ENCODE measurements around the gene SFXN1.
"Not testable (repeated sequence)": the region's sequence is repeated elsewhere in the genome, so short reads cannot be mapped to it uniquely, and the experiment has no call there.

SFXN1 gene

DNA sequence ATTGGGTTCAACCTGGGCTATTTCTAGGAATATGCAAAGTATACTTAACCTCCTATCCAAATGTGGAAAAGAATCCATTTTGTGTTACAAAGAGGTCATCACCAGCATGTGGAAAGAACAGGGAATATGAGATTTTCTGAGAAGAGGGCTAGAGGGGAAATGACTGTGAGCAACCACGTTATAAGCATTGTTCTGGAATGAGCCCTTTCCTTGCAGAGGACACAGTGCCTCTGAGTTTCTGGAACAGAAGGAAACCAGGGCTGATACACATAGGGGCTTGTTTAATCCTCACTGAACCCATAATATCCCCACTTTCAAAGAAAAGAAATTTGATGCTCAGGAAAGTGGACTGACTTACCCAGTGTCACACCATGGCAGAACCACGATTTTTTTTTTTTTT lies 53.0 kb downstream of the SFXN1 start:
- H3K36me3 ChIP-seq (ENCODE audit: control insufficient read depth, insufficient read depth, low read length), result peaks cover 5% of the 10 kb centered on the region
- no peak overlapping the region for H3K9ac ChIP-seq (ENCODE audit: low read depth, low read length)
- no peaks in the 10 kb centered on the region for H3K9me3 ChIP-seq (ENCODE audit: control insufficient read depth, insufficient read depth, low read length)
- H3K4me3 ChIP-seq (ENCODE audit: low read depth, low read length), result no peak overlapping the region
- H3K4me1 ChIP-seq (ENCODE audit: control insufficient read depth, insufficient read depth, low read length), result peaks cover 11% of the 10 kb centered on the region
- peaks cover 2% of the 10 kb centered on the region for H3K27me3 ChIP-seq (ENCODE audit: control insufficient read depth, insufficient read depth, low read length)

DNA sequence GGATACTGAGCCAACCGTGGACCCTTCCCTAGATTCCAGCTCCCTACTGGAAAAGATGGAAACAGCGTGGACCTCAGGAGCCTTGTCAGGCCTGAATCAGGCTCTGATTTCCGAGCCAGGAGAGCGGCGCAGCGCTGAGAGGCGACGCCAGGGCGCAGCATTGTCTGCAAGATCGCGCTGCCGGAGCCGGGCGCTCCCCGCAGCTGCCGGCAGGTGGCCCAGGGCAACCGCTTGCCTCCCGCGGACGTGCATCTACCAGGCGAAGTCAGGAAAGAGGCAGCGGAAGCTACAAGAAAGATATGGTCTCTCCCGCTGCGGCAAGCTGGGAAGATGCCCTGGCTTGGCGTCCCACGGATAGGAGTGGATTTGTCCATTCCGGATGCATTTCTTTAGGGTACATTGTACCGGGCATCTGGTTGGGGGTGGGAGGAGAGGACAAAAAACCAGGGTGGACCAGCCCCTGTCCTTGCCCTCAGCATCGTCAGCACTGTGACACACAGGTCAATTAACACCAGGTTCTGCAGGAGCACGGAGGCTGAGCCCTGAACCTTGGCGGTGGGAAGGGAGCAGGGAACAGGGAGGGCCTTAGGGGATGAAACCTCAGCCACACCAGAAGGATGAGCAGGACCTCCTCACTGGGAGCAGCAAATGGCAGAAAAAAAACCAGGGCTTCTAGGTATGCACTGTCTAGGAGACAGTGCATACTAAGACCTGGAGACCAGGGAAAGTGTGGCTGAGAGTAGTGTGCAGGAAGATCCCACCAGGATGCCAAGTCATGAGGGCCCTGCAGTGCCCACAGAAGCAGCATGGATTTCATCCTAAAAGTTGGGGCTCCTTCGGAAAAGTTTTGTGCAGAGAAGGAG lies 55.9 kb downstream of the SFXN1 start:
- peak overlapping the region; percentile 9 for H3K4me3 ChIP-seq (ENCODE audit: low read depth, low read length)

DNA sequence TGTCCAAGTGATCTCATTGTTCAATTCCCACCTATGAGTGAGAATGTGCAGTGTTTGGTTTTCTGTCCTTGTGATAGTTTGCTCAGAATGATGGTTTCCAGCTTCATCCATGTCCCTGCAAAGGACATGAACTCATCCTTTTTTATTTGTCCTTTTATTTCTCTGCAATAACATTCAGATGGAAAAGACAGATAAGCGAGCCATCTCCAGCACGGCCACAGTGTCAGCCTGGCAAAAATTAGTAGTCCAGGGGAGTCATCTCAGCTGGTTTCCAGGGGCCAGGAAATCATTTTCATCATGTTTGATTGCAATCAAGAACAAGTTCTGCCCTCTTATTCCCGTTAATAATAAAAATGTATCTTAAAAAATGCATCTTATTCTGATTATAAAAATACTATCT lies 57.0 kb downstream of the SFXN1 start:
- H3K27me3 ChIP-seq (ENCODE audit: control insufficient read depth, insufficient read depth, low read length); H3K9ac ChIP-seq (ENCODE audit: low read depth, low read length); H3K36me3 ChIP-seq (ENCODE audit: control insufficient read depth, insufficient read depth, low read length); H3K9me3 ChIP-seq (ENCODE audit: control insufficient read depth, insufficient read depth, low read length); H3K4me3 ChIP-seq (ENCODE audit: low read depth, low read length): not testable (repeated sequence)
- H3K4me1 ChIP-seq (ENCODE audit: control insufficient read depth, insufficient read depth, low read length), result peaks cover 11% of the 10 kb centered on the region

More for the DNA sequence above, 55.9 kb downstream of the SFXN1 start:
- Histone ChIP-seq H3K4me1 (ENCODE audit: control insufficient read depth, insufficient read depth, low read length) (peaks cover 11% of the 10 kb centered on the region), H3K9ac (ENCODE audit: low read depth, low read length) (no peak overlapping the region), H3K36me3 (ENCODE audit: control insufficient read depth, insufficient read depth, low read length) (no peaks in the 10 kb centered on the region), H3K9me3 (ENCODE audit: control insufficient read depth, insufficient read depth, low read length) (no peaks in the 10 kb centered on the region), H3K27me3 (ENCODE audit: control insufficient read depth, insufficient read depth, low read length) (peaks cover 2% of the 10 kb centered on the region)

DNA sequence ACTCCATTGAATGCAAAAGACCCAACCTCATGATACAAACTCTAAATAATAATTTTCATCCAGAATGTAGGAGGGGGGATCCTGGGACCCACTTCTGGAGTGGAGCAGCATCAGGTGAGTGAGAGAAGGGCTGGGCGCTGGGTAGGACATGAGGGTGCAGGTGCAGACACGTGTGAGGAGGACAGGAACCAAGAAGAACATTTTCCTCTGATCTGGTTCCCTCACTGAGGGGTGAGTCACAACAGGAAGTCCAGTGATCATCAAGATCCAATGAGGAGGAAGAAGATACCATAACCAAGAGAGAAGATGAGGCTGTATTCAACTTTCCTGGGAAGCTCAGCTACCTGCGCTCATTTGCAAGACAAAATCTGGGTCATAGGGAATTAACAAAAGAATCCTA lies 57.4 kb downstream of the SFXN1 start:
- Histone ChIP-seq H3K4me3 (ENCODE audit: low read depth, low read length) (no peak overlapping the region), H3K9ac (ENCODE audit: low read depth, low read length) (no peak overlapping the region), H3K9me3 (ENCODE audit: control insufficient read depth, insufficient read depth, low read length) (no peaks in the 10 kb centered on the region), H3K4me1 (ENCODE audit: control insufficient read depth, insufficient read depth, low read length) (peaks cover 11% of the 10 kb centered on the region), H3K36me3 (ENCODE audit: control insufficient read depth, insufficient read depth, low read length) (no peaks in the 10 kb centered on the region), H3K27me3 (ENCODE audit: control insufficient read depth, insufficient read depth, low read length) (peaks cover 2% of the 10 kb centered on the region)

DNA sequence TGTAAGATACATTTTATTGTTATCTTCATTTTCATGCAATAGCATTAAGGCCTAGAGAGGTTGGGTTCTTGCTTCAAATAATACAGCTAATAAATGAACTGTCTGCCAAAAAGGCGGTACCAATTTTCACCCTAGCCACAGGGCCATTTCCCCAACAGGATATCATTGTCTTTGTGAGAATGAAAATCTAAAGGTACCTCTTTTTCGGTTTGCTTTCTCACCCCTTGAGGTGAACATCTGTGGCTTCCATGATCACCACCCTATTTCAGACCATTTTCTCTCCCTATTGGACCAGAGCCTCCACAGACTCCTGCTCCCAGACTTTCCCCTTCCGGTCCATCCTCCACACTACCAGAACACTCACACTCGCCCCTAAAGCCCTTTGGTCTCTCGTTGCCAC lies 60.2 kb downstream of the SFXN1 start:
- no peaks in the 10 kb centered on the region for H3K36me3 ChIP-seq (ENCODE audit: control insufficient read depth, insufficient read depth, low read length)
- peaks cover 11% of the 10 kb centered on the region for H3K4me1 ChIP-seq (ENCODE audit: control insufficient read depth, insufficient read depth, low read length)
- no peak overlapping the region for H3K9ac ChIP-seq (ENCODE audit: low read depth, low read length)
- H3K27me3 ChIP-seq (ENCODE audit: control insufficient read depth, insufficient read depth, low read length), result peaks cover 2% of the 10 kb centered on the region
- H3K4me3 ChIP-seq (ENCODE audit: low read depth, low read length), result no peak overlapping the region
- H3K9me3 ChIP-seq (ENCODE audit: control insufficient read depth, insufficient read depth, low read length), result no peaks in the 10 kb centered on the region

DNA sequence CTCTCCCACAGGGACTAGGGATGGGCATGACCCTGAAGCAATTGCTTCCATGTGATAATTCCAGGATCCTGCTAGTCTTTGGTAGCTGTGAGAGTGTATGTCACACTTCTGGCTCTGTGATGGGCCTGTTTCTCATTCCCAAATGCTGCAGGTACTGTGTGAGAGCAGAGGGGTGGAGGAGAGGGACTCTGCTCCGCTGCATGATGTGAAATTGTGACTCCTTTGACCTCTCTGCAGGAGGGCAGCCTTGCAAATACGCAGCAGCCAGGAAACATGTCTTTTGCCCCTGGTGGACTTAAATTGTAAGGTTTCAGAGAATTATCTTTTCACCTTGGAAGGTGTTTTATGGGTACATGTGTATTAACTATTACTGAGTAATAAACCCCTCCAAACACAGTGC lies 61.6 kb downstream of the SFXN1 start:
- H3K9ac ChIP-seq (ENCODE audit: low read depth, low read length), result no peak overlapping the region
- H3K9me3 ChIP-seq (ENCODE audit: control insufficient read depth, insufficient read depth, low read length), result no peaks in the 10 kb centered on the region
- H3K36me3 ChIP-seq (ENCODE audit: control insufficient read depth, insufficient read depth, low read length), result no peaks in the 10 kb centered on the region
- peaks cover 8% of the 10 kb centered on the region for H3K4me1 ChIP-seq (ENCODE audit: control insufficient read depth, insufficient read depth, low read length)
- no peaks in the 10 kb centered on the region for H3K27me3 ChIP-seq (ENCODE audit: control insufficient read depth, insufficient read depth, low read length)
- H3K4me3 ChIP-seq (ENCODE audit: low read depth, low read length), result no peak overlapping the region

DNA sequence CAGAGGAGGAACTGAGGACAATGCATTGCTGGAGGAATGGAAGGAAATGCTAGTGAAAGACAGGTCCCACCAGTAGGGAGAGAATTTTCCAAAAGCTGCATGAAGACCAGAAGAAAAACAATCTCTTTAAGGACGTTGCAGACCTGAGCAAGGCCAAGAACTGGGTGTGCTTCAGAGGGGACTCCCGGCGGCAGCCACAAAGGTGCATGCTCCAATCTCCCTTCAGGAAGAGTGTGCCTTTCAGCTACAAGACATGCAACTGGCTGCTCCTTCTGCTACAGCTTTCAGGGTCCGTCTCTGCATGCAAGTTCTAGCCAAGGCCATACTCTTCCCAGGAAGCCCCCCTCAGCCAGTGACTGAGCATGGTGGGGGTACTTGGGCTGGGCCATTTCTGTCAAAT lies 62.9 kb downstream of the SFXN1 start:
- Histone ChIP-seq H3K4me3 (ENCODE audit: low read depth, low read length) (no peak overlapping the region), H3K36me3 (ENCODE audit: control insufficient read depth, insufficient read depth, low read length) (no peaks in the 10 kb centered on the region), H3K9me3 (ENCODE audit: control insufficient read depth, insufficient read depth, low read length) (no peaks in the 10 kb centered on the region), H3K9ac (ENCODE audit: low read depth, low read length) (no peak overlapping the region), H3K27me3 (ENCODE audit: control insufficient read depth, insufficient read depth, low read length) (no peaks in the 10 kb centered on the region), H3K4me1 (ENCODE audit: control insufficient read depth, insufficient read depth, low read length) (peaks cover under 1% of the 10 kb centered on the region)

DNA sequence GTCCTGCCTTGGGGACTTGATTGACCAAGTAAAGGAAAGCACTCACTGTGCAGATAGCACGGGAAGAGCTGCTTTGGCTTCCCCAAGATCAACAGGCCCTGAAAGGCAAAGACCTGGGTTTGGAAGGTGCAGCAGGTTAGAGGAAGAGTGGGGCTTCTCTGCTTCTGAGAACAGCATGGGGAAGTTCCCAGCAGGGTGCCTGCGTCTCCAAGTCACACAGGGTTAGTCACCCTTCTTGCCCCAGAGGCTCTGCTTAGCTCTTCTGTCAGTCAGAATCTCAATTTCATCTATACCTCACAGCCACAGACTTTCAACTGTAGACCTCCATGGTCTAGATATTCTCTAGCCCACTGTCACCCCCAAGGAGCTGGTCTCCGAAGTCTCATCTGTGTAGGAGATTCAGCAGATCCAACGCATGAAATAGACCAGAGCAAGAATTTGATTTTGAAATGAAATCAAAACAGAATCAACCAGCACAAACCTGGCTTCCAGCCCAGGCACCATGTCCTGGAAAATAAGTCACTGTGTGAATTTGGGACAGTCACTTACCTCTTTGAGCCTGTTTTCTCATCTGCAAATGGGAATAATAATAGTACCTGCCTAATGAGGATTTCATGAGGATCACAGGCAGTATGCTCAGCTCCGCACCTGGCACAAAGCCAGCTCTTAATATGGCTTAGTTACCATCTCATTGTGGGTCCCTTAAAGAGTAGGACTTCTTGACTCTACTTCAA lies 64.0 kb downstream of the SFXN1 start:
- Histone ChIP-seq H3K9ac (ENCODE audit: low read depth, low read length) (no peak overlapping the region), H3K9me3 (ENCODE audit: control insufficient read depth, insufficient read depth, low read length) (no peaks in the 10 kb centered on the region), H3K36me3 (ENCODE audit: control insufficient read depth, insufficient read depth, low read length) (no peaks in the 10 kb centered on the region), H3K27me3 (ENCODE audit: control insufficient read depth, insufficient read depth, low read length) (no peaks in the 10 kb centered on the region), H3K4me3 (ENCODE audit: low read depth, low read length) (no peak overlapping the region), H3K4me1 (ENCODE audit: control insufficient read depth, insufficient read depth, low read length) (peaks cover 9% of the 10 kb centered on the region)

DNA sequence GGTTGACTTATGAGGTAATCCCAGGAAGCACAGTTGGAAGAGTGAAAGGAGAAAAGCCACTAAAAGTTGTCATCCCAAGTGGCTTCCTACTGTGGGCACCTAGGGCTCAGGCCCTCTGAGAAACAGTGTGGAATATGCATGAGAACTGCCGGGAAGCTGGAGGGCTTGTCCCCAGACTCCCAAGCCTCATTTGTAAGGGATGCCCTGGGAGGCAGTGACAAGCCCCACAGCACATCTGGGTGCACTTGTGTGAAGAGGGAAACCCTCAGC lies 64.5 kb downstream of the SFXN1 start:
- Histone ChIP-seq H3K4me3 (ENCODE audit: low read depth, low read length) (no peak overlapping the region), H3K27me3 (ENCODE audit: control insufficient read depth, insufficient read depth, low read length) (no peaks in the 10 kb centered on the region), H3K4me1 (ENCODE audit: control insufficient read depth, insufficient read depth, low read length) (peaks cover 14% of the 10 kb centered on the region), H3K9me3 (ENCODE audit: control insufficient read depth, insufficient read depth, low read length) (no peaks in the 10 kb centered on the region), H3K9ac (ENCODE audit: low read depth, low read length) (no peak overlapping the region), H3K36me3 (ENCODE audit: control insufficient read depth, insufficient read depth, low read length) (no peaks in the 10 kb centered on the region)

DNA sequence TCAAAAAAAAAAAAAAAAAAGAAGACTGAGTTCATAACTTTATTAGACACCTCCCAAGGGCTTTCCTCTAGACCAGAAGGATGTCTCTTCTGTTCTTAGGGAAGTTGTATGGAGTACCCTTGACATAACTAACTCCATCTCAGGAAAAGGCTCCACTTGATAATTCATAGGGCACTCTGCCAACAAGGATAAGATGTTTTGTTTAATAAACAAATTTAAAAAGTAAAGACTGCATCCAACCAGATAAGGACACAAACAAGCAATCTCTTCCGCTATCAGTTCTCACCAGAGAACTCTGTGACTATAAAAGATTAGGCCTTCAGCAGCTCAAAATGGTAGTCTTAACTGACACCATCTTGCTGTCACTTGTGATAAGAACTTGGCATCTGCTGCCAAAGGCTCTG lies 65.8 kb downstream of the SFXN1 start:
- H3K9ac ChIP-seq (ENCODE audit: low read depth, low read length), result no peak overlapping the region
- no peaks in the 10 kb centered on the region for H3K27me3 ChIP-seq (ENCODE audit: control insufficient read depth, insufficient read depth, low read length)
- no peaks in the 10 kb centered on the region for H3K9me3 ChIP-seq (ENCODE audit: control insufficient read depth, insufficient read depth, low read length)
- H3K4me1 ChIP-seq (ENCODE audit: control insufficient read depth, insufficient read depth, low read length), result peaks cover 26% of the 10 kb centered on the region
- no peak overlapping the region for H3K4me3 ChIP-seq (ENCODE audit: low read depth, low read length)
- H3K36me3 ChIP-seq (ENCODE audit: control insufficient read depth, insufficient read depth, low read length), result no peaks in the 10 kb centered on the region

DNA sequence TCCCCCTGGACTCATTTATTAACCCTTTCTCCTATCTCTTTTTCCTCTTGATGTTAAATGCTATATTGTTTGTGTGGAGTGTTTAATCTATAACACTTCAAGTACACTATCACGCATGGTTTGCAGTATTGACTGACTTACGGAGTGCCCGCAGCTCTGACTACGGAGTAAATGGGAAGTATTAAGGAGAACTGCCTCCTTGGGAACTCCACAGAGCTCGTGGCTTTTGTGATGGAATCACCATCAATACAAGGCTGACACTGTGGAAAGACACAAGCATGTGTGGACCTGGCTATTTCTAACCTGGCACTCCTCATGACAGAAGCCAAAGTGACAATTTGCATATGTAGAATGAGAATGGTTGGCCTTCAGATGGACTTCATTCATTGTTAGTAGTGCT lies 66.2 kb downstream of the SFXN1 start:
- Histone ChIP-seq H3K4me3 (ENCODE audit: low read depth, low read length) (no peak overlapping the region), H3K9ac (ENCODE audit: low read depth, low read length) (no peak overlapping the region), H3K36me3 (ENCODE audit: control insufficient read depth, insufficient read depth, low read length) (no peaks in the 10 kb centered on the region), H3K4me1 (ENCODE audit: control insufficient read depth, insufficient read depth, low read length) (peaks cover 26% of the 10 kb centered on the region), H3K27me3 (ENCODE audit: control insufficient read depth, insufficient read depth, low read length) (no peaks in the 10 kb centered on the region), H3K9me3 (ENCODE audit: control insufficient read depth, insufficient read depth, low read length) (no peaks in the 10 kb centered on the region)

DNA sequence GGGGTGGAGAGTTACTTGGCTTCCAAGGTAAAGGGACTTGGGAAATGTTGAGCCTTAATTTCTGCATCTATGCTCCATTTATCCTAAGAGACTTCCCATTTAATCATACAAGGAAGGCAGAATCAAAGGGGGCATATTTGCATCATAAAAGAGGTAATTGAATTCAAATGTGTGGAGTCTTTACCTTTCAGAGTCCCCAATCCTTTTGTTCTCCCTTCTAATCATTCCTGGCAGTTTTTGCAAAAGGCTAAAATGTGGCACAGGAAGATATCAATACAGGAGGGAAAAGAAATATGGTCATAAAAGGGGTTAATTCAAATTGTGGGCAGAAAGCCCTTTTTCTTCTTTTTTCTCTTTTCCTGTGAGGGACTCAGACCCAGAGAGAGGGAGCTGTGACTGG lies 69.5 kb downstream of the SFXN1 start:
- Histone ChIP-seq H3K4me1 (ENCODE audit: control insufficient read depth, insufficient read depth, low read length) (peaks cover 26% of the 10 kb centered on the region), H3K27me3 (ENCODE audit: control insufficient read depth, insufficient read depth, low read length) (no peaks in the 10 kb centered on the region), H3K4me3 (ENCODE audit: low read depth, low read length) (no peak overlapping the region), H3K9me3 (ENCODE audit: control insufficient read depth, insufficient read depth, low read length) (no peaks in the 10 kb centered on the region), H3K36me3 (ENCODE audit: control insufficient read depth, insufficient read depth, low read length) (no peaks in the 10 kb centered on the region), H3K9ac (ENCODE audit: low read depth, low read length) (no peak overlapping the region)

All from iPS-15b (cell line).